Fibroblast of pulmonary artery (primary cell): ENCODE results near the gene CDSN.
"Not testable (repeated sequence)": the region's sequence is repeated elsewhere in the genome, so short reads cannot be mapped to it uniquely, and the experiment has no call there.

ENCODE experiments used
- DNase-seq: peaks from one replicate; pipeline ENCODE4 v3.0.0-alpha.2; 2010; ENCODE audit warnings: low read depth
- H3K4me3 ChIP-seq: replicated peaks from 2 replicates; pipeline ENCODE4 v1.5.1; 2011; ENCODE audit warnings: low read depth, mild to moderate bottlenecking, control low read depth, low read length, moderate library complexity
- TF ChIP-seq, protein P1 (sequence below): IDR thresholded peaks from 2 replicates; pipeline ENCODE4 v1.5.1; 2011; ENCODE audit warnings: mild to moderate bottlenecking, control low read depth, low read length, inconsistent platforms; ENCODE audit errors: missing control alignments

Gene CDSN

GRCh38 chr6:31068669-31069340 lies 51.4 kb downstream of the CDSN start:
- peak; percentile 86 for DNase-seq
- H3K4me3 ChIP-seq = no peak overlapping the region
- TF ChIP-seq, protein P1, sequence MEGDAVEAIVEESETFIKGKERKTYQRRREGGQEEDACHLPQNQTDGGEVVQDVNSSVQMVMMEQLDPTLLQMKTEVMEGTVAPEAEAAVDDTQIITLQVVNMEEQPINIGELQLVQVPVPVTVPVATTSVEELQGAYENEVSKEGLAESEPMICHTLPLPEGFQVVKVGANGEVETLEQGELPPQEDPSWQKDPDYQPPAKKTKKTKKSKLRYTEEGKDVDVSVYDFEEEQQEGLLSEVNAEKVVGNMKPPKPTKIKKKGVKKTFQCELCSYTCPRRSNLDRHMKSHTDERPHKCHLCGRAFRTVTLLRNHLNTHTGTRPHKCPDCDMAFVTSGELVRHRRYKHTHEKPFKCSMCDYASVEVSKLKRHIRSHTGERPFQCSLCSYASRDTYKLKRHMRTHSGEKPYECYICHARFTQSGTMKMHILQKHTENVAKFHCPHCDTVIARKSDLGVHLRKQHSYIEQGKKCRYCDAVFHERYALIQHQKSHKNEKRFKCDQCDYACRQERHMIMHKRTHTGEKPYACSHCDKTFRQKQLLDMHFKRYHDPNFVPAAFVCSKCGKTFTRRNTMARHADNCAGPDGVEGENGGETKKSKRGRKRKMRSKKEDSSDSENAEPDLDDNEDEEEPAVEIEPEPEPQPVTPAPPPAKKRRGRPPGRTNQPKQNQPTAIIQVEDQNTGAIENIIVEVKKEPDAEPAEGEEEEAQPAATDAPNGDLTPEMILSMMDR = peak; percentile 93

DNA sequence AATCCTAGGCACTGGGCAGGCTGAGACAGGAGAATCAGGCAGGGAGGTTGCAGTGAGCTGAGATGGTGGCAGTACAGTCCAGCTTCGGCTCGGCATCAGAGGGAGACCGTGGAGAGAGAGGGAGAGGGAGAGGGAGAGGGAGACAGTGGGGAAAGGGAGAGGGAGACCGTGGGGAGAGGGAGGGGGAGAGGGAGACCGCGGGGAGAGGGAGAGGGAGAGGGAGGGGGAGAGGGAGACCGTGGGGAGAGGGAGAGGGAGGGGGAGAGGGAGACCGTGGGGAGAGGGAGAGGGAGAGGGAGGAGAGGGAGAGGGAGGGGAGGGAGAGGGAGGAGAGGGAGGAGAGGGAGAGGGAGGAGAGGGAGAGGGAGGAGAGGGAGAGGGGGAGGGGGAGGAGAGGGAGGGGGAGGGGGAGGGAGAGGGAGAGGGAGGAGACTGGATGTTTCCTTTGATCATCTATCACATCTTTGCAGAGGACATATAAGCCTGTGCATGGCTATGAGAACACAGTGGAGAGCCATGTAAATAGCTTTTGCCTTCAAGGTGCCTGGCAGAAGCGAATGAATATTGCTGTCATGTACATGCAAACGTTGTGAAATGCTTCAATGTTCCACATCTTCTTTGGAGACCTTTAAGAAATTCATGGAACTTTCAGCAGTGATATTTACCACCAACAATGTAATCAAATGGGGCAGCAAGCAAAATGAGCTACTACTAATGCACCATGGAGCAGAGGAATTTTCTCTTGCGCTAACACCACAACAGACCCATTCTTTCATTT lies 52.2 kb downstream of the CDSN start:
- not testable (repeated sequence) for H3K4me3 ChIP-seq, DNase-seq

DNA sequence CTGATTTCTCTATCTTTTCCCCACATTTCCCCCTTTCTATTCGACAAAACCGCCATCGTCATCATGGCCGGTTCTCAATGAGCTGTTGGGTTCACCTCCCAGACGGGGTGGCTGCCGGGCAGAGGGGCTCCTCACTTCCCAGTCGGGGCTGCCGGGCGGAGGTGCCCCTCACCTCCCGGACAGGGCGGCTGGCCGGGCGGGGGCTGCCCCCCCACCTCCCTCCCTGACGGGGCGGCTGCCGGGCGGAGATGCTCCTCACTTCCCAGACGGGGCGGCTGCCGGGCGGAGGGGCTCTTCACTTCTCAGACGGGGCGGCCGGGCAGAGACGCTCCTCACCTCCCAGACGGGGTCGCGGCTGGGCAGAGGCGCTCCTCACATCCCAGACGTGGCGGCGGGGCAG lies 53.2 kb downstream of the CDSN start:
- DNase-seq, H3K4me3 ChIP-seq: not testable (repeated sequence)

- no peak overlapping the region for H3K4me3 ChIP-seq
- DNase-seq = no peak
- TF ChIP-seq, protein P1 = no peak
Measured at GRCh38 chr6:31065556-31065955, 54.7 kb downstream of the CDSN start.
